Activated CD4-positive, alpha-beta T cell treated with anti-CD3 and anti-CD28 coated beads for 36 hours (primary cell): Measurements from ENCODE around the gene SLCO1A2. TPM values are rescaled to one million over a fixed set of nuclear protein-coding genes. Genes with fewer than 3 reads are reported as not detected.
A peak's percentile ranks its signal among the peaks of the same experiment; 100 is the strongest.

Experiments
- ATAC-seq: fragments of 200-7000 bp; cut with Tn5 transposase; one replicate; pipeline ENCODE4 v1.10.0; 2021; ENCODE audit warnings: mild to moderate bottlenecking, moderate library complexity
- CTCF ChIA-PET: fragments of 350-600 bp; sonication (Branson Sonifier 250); formaldehyde crosslinking; loops from one replicate; lab custom pipeline; 2021; ENCODE audit warnings: antibody characterized with exemption; lab: Charles Lee
- POLR2A ChIA-PET: fragments of 350-600 bp; sonication (Branson Sonifier 250); formaldehyde crosslinking; loops from one replicate; lab custom pipeline; 2021; ENCODE audit warnings: antibody characterized with exemption, inconsistent platforms; lab: Charles Lee
- DNase-seq: peaks from one replicate; pipeline ENCODE4 v3.0.0-alpha.2; 2020
- H3K27ac Mint-ChIP-seq: one replicate; pipeline ENCODE4 v1.8.0; 2021; ENCODE audit warnings: mixed read lengths
- H3K27me3 Mint-ChIP-seq: one replicate; pipeline ENCODE4 v1.8.0; 2021; ENCODE audit warnings: mixed read lengths
- H3K36me3 Mint-ChIP-seq: one replicate; pipeline ENCODE4 v1.8.0; 2021; ENCODE audit warnings: low read depth, mixed read lengths
- H3K4me1 Mint-ChIP-seq: one replicate; pipeline ENCODE4 v1.8.0; 2021; ENCODE audit warnings: mixed read lengths
- H3K4me3 Mint-ChIP-seq: one replicate; pipeline ENCODE4 v1.8.0; 2021; ENCODE audit warnings: mild to moderate bottlenecking, moderate library complexity, mixed read lengths
- H3K9me3 Mint-ChIP-seq: one replicate; pipeline ENCODE4 v1.8.0; 2021; ENCODE audit warnings: low read depth, mixed read lengths
- intact Hi-C, 2 experiments: fragments of 100-400 bp; cut with DNase I in 1 of 2; cut with micrococcal nuclease in 1 of 2; formaldehyde crosslinking; loops; one replicate each; pipeline versions ENCODE4 v1.14.2 to v1.15.1; 2022 to 2024; cut with DNase I, micrococcal nuclease
- total RNA-seq, 2 experiments: library from RNA; stranded (reverse); gene quantifications; one replicate each; pipeline ENCODE4 v1.2.3, GENCODE V29; 2021

The SLCO1A2 gene
- total RNA-seq, 2 experiments from 2014 or later: not detected

DNA sequence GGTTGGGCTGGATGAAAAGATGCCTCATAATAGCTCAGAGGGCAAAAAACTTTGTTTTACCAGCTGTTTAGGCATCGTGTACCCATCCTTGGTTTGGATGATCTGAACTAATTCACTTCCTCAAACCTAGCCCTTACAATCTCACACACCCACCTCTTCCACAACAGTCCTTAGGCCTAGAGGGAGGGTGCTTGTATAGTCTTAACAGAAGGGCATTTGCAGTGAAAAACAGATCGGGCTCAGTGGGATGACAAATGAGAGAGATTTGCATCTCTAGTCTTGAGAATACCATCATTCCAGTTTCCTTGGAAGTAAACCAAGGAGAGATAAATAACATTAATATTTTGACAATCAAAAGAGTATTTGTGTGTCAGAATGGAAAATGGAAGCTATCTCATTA is 11.0 kb downstream of the SLCO1A2 start:
- H3K27ac Mint-ChIP-seq: no peak overlapping the region
- POLR2A ChIA-PET: no interaction called here

GRCh38 chr12:21308785-21309184 is 25.9 kb downstream of the SLCO1A2 start:
- CTCF ChIA-PET: interaction anchor here (1.4 kb wide), 1 partner anchor 12 kb away, joined by 3 read pairs; no protein-coding TSS in a partner anchor
- no peak overlapping the region for H3K4me3 Mint-ChIP-seq
- H3K36me3 Mint-ChIP-seq: no peaks in the 10 kb centered on the region
- no peak overlapping the region for H3K27ac Mint-ChIP-seq
- DNase-seq (no peak), ATAC-seq (no peak)
- H3K9me3 Mint-ChIP-seq: no peaks in the 10 kb centered on the region
- POLR2A ChIA-PET: no interaction called here
- intact Hi-C loops: no loop called here
- H3K4me1 Mint-ChIP-seq: no peaks in the 10 kb centered on the region
- peaks cover 5% of the 10 kb centered on the region for H3K27me3 Mint-ChIP-seq

More for the DNA sequence above, 11.0 kb downstream of the SLCO1A2 start:
- Mint-ChIP-seq H3K4me1 (no peaks in the 10 kb centered on the region), H3K27me3 (no peaks in the 10 kb centered on the region), H3K9me3 (peaks cover 16% of the 10 kb centered on the region), H3K4me3 (no peak overlapping the region), H3K36me3 (no peaks in the 10 kb centered on the region)
- ATAC-seq (no peak), DNase-seq (no peak)
- intact Hi-C loops: no loop called here
- CTCF ChIA-PET: interaction anchor here (0.6 kb wide), 1 partner anchor 1391 kb away, joined by 3 read pairs; no protein-coding TSS in a partner anchor

- no peak for ATAC-seq
- intact Hi-C loops: no loop called here
- H3K4me1 Mint-ChIP-seq: no peaks in the 10 kb centered on the region
Measured at GRCh38 chr12:21305661-21306060, 29.1 kb downstream of the SLCO1A2 start.

DNA sequence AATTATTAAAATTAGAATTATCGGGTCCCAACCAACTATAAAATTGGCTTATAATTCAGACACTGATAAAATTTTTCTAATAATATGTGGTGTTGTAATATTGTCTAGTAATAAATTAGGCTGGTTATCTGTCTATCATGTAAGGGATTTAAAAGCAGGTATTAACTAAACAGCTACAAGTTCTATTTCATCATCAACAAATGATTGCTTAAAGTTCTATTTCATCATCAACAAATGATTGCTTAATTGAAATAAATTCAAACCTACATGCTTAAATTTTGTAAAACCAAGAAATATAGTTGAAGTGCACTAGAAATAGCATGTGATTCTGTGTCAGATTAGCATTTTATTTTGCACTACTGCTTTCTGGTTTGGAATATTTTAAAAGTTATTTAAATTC is 34.1 kb downstream of the SLCO1A2 start:
- Mint-ChIP-seq H3K27me3 (peaks cover 12% of the 10 kb centered on the region), H3K36me3 (no peaks in the 10 kb centered on the region), H3K4me3 (no peak overlapping the region), H3K27ac (no peak overlapping the region), H3K4me1 (no peaks in the 10 kb centered on the region), H3K9me3 (no peaks in the 10 kb centered on the region)
- DNase-seq (no peak), ATAC-seq (no peak)
- intact Hi-C loops: no loop called here
- POLR2A ChIA-PET: no interaction called here
- CTCF ChIA-PET: interaction anchor here (1.2 kb wide), 1 partner anchor 8 kb away, joined by 3 read pairs; no protein-coding TSS in a partner anchor

More at GRCh38 chr12:21305661-21306060, 29.1 kb downstream of the SLCO1A2 start:
- H3K27ac Mint-ChIP-seq: no peak overlapping the region
- ChIA-PET CTCF (interaction anchor here (1.1 kb wide), 1 partner anchor 9 kb away, joined by 3 read pairs; no protein-coding TSS in a partner anchor), POLR2A (no interaction called here)
- H3K9me3 Mint-ChIP-seq: no peaks in the 10 kb centered on the region
- H3K36me3 Mint-ChIP-seq: no peaks in the 10 kb centered on the region
- H3K4me3 Mint-ChIP-seq: no peak overlapping the region
- DNase-seq: no peak
- peaks cover 14% of the 10 kb centered on the region for H3K27me3 Mint-ChIP-seq

GRCh38 chr12:21296751-21297406 is 37.8 kb downstream of the SLCO1A2 start:
- no peaks in the 10 kb centered on the region for H3K4me1 Mint-ChIP-seq
- no peak overlapping the region for H3K4me3 Mint-ChIP-seq
- POLR2A ChIA-PET: no interaction called here
- H3K27ac Mint-ChIP-seq: no peak overlapping the region
- no peaks in the 10 kb centered on the region for H3K36me3 Mint-ChIP-seq
- no peak for ATAC-seq
- intact Hi-C loops: loop anchor here (1.0 to 2.0 kb wide), 2 partner anchors 383 to 384 kb away; no protein-coding TSS in a partner anchor
- H3K9me3 Mint-ChIP-seq: no peaks in the 10 kb centered on the region
- CTCF ChIA-PET: interaction anchor here (0.8 to 1.5 kb wide), 9 partner anchors 8 to 382 kb away, joined by 3 to 6 read pairs (median 3); no protein-coding TSS in a partner anchor
- DNase-seq: peak; percentile 18
- peaks cover 3% of the 10 kb centered on the region for H3K27me3 Mint-ChIP-seq

DNA sequence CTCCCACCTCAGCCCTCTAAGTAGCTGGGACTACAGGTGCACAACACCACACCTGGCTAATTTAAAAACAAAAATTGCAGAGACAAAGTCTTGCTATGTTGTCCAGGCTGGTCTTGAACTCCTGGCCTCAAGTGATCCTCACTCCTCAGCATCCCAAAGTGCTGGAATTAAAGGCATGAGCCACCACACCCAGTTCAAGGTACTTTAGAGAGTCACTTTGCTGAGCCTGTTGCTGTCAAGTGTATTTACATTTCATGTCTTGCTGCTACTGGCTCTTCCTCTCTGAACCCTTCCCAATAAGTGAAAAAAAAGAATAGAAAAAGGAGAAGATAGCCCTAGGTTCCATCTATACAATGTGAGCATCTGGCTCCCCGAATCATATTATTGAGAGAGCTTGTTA is 38.4 kb downstream of the SLCO1A2 start:
- no peaks in the 10 kb centered on the region for H3K4me1 Mint-ChIP-seq
- intact Hi-C loops: loop anchor here (1.0 to 2.0 kb wide), 2 partner anchors 384 kb away; no protein-coding TSS in a partner anchor
- DNase-seq: no peak
- CTCF ChIA-PET: interaction anchor here (0.8 to 1.5 kb wide), 9 partner anchors 9 to 382 kb away, joined by 3 to 6 read pairs (median 3); no protein-coding TSS in a partner anchor
- H3K36me3 Mint-ChIP-seq: no peaks in the 10 kb centered on the region
- no peak overlapping the region for H3K27ac Mint-ChIP-seq
- POLR2A ChIA-PET: no interaction called here
- no peaks in the 10 kb centered on the region for H3K9me3 Mint-ChIP-seq
- no peak overlapping the region for H3K4me3 Mint-ChIP-seq
- peaks cover 2% of the 10 kb centered on the region for H3K27me3 Mint-ChIP-seq
- no peak for ATAC-seq

GRCh38 chr12:21294176-21294575 is 40.5 kb downstream of the SLCO1A2 start:
- no peaks in the 10 kb centered on the region for H3K9me3 Mint-ChIP-seq
- no peak for DNase-seq
- POLR2A ChIA-PET: no interaction called here
- no peak overlapping the region for H3K27ac Mint-ChIP-seq
- intact Hi-C loops: no loop called here
- H3K27me3 Mint-ChIP-seq: peaks cover 2% of the 10 kb centered on the region
- CTCF ChIA-PET: interaction anchor here (1.1 to 1.5 kb wide), 2 partner anchors 10 to 233 kb away, joined by 4 read pairs; no protein-coding TSS in a partner anchor
- no peak for ATAC-seq
- H3K4me1 Mint-ChIP-seq: no peaks in the 10 kb centered on the region
- H3K36me3 Mint-ChIP-seq: no peaks in the 10 kb centered on the region
- no peak overlapping the region for H3K4me3 Mint-ChIP-seq

DNA sequence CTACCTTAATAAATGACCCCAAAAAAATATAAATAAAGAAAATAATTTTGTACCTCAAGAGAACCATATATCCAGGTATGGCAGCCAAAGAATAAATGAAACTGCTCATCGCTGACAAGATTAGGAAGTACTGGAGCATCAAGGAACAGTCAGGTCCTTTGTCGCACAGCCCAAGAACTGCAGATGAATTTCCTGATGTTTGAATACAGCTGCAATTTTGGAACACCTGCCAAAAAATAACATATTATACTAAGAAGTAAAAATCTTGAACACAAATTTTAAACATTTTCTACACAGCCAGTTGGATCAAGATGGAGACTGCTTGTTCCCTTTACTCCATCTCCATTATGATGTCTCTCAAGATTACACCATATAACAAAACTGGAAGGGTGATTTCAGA is 42.6 kb downstream of the SLCO1A2 start:
- H3K4me1 Mint-ChIP-seq: no peaks in the 10 kb centered on the region
- DNase-seq (no peak), ATAC-seq (no peak)
- H3K4me3 Mint-ChIP-seq: no peak overlapping the region
- peaks cover 2% of the 10 kb centered on the region for H3K27me3 Mint-ChIP-seq
- H3K27ac Mint-ChIP-seq: no peak overlapping the region
- POLR2A ChIA-PET: interaction anchor here (0.6 kb wide), 1 partner anchor 515 kb away, joined by 3 read pairs; no protein-coding TSS in a partner anchor
- H3K9me3 Mint-ChIP-seq: no peaks in the 10 kb centered on the region
- no peaks in the 10 kb centered on the region for H3K36me3 Mint-ChIP-seq
- CTCF ChIA-PET: interaction anchor here (0.6 to 0.7 kb wide), 2 partner anchors 9 to 379 kb away, joined by 3 read pairs; no protein-coding TSS in a partner anchor
- intact Hi-C loops: no loop called here

DNA sequence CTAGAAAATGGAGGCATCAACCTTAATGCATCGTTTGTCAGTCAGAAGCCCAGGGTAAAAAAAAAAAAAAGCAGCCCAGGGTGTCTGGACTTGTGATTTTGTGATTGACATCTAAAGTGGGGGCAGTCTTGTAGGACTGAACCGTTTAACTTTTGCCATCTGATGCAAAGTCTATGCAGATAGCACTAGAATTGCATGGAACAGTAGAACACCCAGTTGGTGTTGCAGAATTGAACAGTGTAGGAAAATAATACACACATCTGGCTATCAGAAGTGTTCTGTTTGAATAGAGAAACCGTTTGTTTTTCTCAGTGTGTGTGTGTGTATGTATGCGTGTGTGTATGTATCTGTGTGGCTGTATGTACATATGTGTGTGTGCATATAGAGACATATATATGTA is 45.0 kb downstream of the SLCO1A2 start:
- Mint-ChIP-seq H3K36me3 (no peaks in the 10 kb centered on the region), H3K4me1 (no peaks in the 10 kb centered on the region), H3K9me3 (no peaks in the 10 kb centered on the region), H3K27ac (no peak overlapping the region), H3K4me3 (no peak overlapping the region), H3K27me3 (no peaks in the 10 kb centered on the region)
- intact Hi-C loops: no loop called here
- DNase-seq (no peak), ATAC-seq (no peak)
- ChIA-PET CTCF (no interaction called here), POLR2A (no interaction called here)

DNA sequence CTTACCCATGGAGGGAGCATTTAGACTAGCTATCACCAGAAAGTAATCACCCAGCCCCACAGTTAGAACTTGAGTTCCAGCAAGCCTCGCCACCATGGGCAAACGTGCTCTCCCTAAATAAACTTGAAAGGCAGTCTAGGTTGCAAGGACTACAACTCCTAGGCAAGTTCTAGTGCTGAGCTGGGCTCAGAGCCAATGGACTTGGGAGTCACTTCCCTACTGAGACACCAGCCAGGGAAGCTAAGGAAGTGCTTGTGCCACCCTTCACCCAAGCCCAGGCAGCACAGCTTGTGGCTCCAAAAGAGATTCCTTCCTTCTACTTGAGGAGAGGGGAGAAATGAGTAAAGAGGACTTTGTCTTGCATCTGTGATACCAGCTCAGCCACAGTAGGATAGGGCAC is 57.9 kb downstream of the SLCO1A2 start:
- Mint-ChIP-seq H3K27ac (no peak overlapping the region), H3K4me1 (no peaks in the 10 kb centered on the region), H3K36me3 (no peaks in the 10 kb centered on the region), H3K4me3 (no peak overlapping the region), H3K9me3 (no peaks in the 10 kb centered on the region), H3K27me3 (peaks cover 7% of the 10 kb centered on the region)
- ChIA-PET POLR2A (no interaction called here), CTCF (interaction anchor here (1.6 kb wide), 1 partner anchor 20 kb away, joined by 6 read pairs; no protein-coding TSS in a partner anchor)
- ATAC-seq (no peak), DNase-seq (no peak)
- intact Hi-C loops: no loop called here

- no peaks in the 10 kb centered on the region for H3K4me1 Mint-ChIP-seq
- ChIA-PET POLR2A (no interaction called here), CTCF (no interaction called here)
- no peak for ATAC-seq
- intact Hi-C loops: no loop called here
- no peak for DNase-seq
- no peak overlapping the region for H3K27ac Mint-ChIP-seq
- H3K27me3 Mint-ChIP-seq: peaks cover 15% of the 10 kb centered on the region
- peaks cover 6% of the 10 kb centered on the region for H3K9me3 Mint-ChIP-seq
- no peak overlapping the region for H3K4me3 Mint-ChIP-seq
- H3K36me3 Mint-ChIP-seq: no peaks in the 10 kb centered on the region
Measured at GRCh38 chr12:21265932-21266331, 68.8 kb downstream of the SLCO1A2 start.

- Mint-ChIP-seq H3K4me1 (no peaks in the 10 kb centered on the region), H3K36me3 (no peaks in the 10 kb centered on the region), H3K9me3 (peaks cover 10% of the 10 kb centered on the region), H3K4me3 (no peak overlapping the region), H3K27ac (no peak overlapping the region), H3K27me3 (peaks cover 18% of the 10 kb centered on the region)
- ChIA-PET CTCF (no interaction called here), POLR2A (no interaction called here)
- ATAC-seq (no peak), DNase-seq (no peak)
- intact Hi-C loops: no loop called here
Measured at GRCh38 chr12:21264232-21264631, 70.5 kb downstream of the SLCO1A2 start.
